WTC11 (cell line): ENCODE measurements around the gene PRR18. TPM values are rescaled to one million over a fixed set of nuclear protein-coding genes. Genes with fewer than 3 reads are reported as not detected.

Experiments
- ATAC-seq: fragments of 200-7000 bp; cut with Tn5 transposase; 2 replicates; pipeline ENCODE4 v1.10.0; 2021; ENCODE audit warnings: mild to moderate bottlenecking, moderate library complexity
- CTCF ChIA-PET: fragments of 300-600 bp; sonication (Branson Sonifier 250); formaldehyde crosslinking; loops from one replicate; lab custom pipeline; 2021; ENCODE audit warnings: antibody characterized with exemption; lab: Charles Lee
- POLR2A ChIA-PET: fragments of 350-600 bp; sonication (Branson Sonifier 250); formaldehyde crosslinking; loops from one replicate; lab custom pipeline; 2021; ENCODE audit warnings: antibody characterized with exemption; lab: Charles Lee
- DNase-seq: peaks from one replicate; pipeline ENCODE4 v3.0.0; 2021; ENCODE audit warnings: low spot score
- H3K27ac Mint-ChIP-seq: 2 replicates; pipeline ENCODE4 v1.8.0; 2021; ENCODE audit warnings: mixed read lengths
- H3K27me3 Mint-ChIP-seq: 2 replicates; pipeline ENCODE4 v1.8.0; 2021; ENCODE audit warnings: low read depth, mild to moderate bottlenecking, moderate library complexity, mixed read lengths
- H3K36me3 Mint-ChIP-seq: 2 replicates; pipeline ENCODE4 v1.8.0; 2021; ENCODE audit warnings: mixed read lengths
- H3K4me1 Mint-ChIP-seq: 2 replicates; pipeline ENCODE4 v1.8.0; 2022; ENCODE audit warnings: mixed read lengths
- H3K4me3 Mint-ChIP-seq: 2 replicates; pipeline ENCODE4 v1.8.0; 2021; ENCODE audit warnings: mild to moderate bottlenecking, moderate library complexity, mixed read lengths
- H3K9me3 Mint-ChIP-seq: 2 replicates; pipeline ENCODE4 v1.8.0; 2021; ENCODE audit warnings: mixed read lengths
- ELF4 ChIP-seq: sonication (generic); formaldehyde crosslinking; IDR thresholded peaks from 2 replicates; pipeline ENCODE4 v1.8.1; 2022; ENCODE audit warnings: low read depth, mild to moderate bottlenecking, moderate library complexity, missing genetic modification reagents
- ERG ChIP-seq: fragments of 250-450 bp; sonication (Bioruptor Pico); IDR thresholded peaks from 2 replicates; pipeline ENCODE4 v1.8.0; 2021; ENCODE audit warnings: mild to moderate bottlenecking
- IRF2 ChIP-seq: sonication (generic); formaldehyde crosslinking; IDR thresholded peaks from 2 replicates; pipeline ENCODE4 v1.8.0; 2022; ENCODE audit warnings: low read depth, missing genetic modification reagents, borderline replicate concordance
- NFATC4 ChIP-seq: fragments of 250-450 bp; sonication (Bioruptor Pico); IDR thresholded peaks from 2 replicates; pipeline ENCODE4 v1.9.0; 2021; ENCODE audit warnings: mild to moderate bottlenecking
- NFYB ChIP-seq: sonication (generic); formaldehyde crosslinking; conservative IDR thresholded peaks from 2 replicates; pipeline ENCODE4 v1.8.0; 2022; ENCODE audit warnings: low read depth, missing genetic modification reagents
- NR1H2 ChIP-seq: sonication (generic); formaldehyde crosslinking; IDR thresholded peaks from 2 replicates; pipeline ENCODE4 v1.9.0; 2021; ENCODE audit warnings: mild to moderate bottlenecking, moderate library complexity, missing genetic modification reagents
- NR2C2 ChIP-seq: sonication (generic); formaldehyde crosslinking; IDR thresholded peaks from 2 replicates; pipeline ENCODE4 v1.8.0; 2022; ENCODE audit warnings: mild to moderate bottlenecking, missing genetic modification reagents
- SMAD3 ChIP-seq: sonication (generic); formaldehyde crosslinking; IDR thresholded peaks from 2 replicates; pipeline ENCODE4 v1.8.0; 2022; ENCODE audit warnings: missing genetic modification reagents, mild to moderate bottlenecking, borderline replicate concordance
- SOX15 ChIP-seq: fragments of 250-450 bp; sonication (Bioruptor Pico); IDR thresholded peaks from 2 replicates; pipeline ENCODE4 v1.9.0; 2021; ENCODE audit warnings: mild to moderate bottlenecking
- STAT6 ChIP-seq: sonication (generic); formaldehyde crosslinking; conservative IDR thresholded peaks from 2 replicates; pipeline ENCODE4 v1.8.1; 2023; ENCODE audit warnings: mild to moderate bottlenecking, low read depth, missing genetic modification reagents, moderate library complexity
- ZMAT4 ChIP-seq: fragments of 250-450 bp; sonication (Bioruptor Pico); IDR thresholded peaks from 2 replicates; pipeline ENCODE4 v1.9.0; 2021; ENCODE audit warnings: mild to moderate bottlenecking
- ZNF219 ChIP-seq: sonication (generic); formaldehyde crosslinking; IDR thresholded peaks from 2 replicates; pipeline ENCODE4 v1.8.0; 2023; ENCODE audit warnings: missing genetic modification reagents, mild to moderate bottlenecking, borderline replicate concordance
- ZNF232 ChIP-seq: sonication (generic); formaldehyde crosslinking; IDR thresholded peaks from 2 replicates; pipeline ENCODE4 v1.8.0; 2022; ENCODE audit warnings: mild to moderate bottlenecking, missing genetic modification reagents
- ZNF263 ChIP-seq: sonication (generic); formaldehyde crosslinking; IDR thresholded peaks from 2 replicates; pipeline ENCODE4 v1.8.1; 2022; ENCODE audit warnings: low read depth, mild to moderate bottlenecking, moderate library complexity, missing genetic modification reagents
- ZNF423 ChIP-seq: fragments of 250-450 bp; sonication (Bioruptor Pico); IDR thresholded peaks from 2 replicates; pipeline ENCODE4 v2.1.2; 2022; ENCODE audit warnings: mild to moderate bottlenecking, moderate library complexity
- total RNA-seq: library from RNA; stranded (reverse); gene quantifications from 3 replicates; pipeline ENCODE4 v1.2.3, GENCODE V29; 2021
- TF ChIP-seq, protein P1 (sequence below): sonication (generic); formaldehyde crosslinking; IDR thresholded peaks from 2 replicates; pipeline ENCODE4 v1.8.1; 2022; ENCODE audit warnings: low read depth, missing genetic modification reagents, borderline replicate concordance
- TF ChIP-seq, protein P2 (sequence below): sonication (generic); formaldehyde crosslinking; IDR thresholded peaks from 2 replicates; pipeline ENCODE4 v1.8.0; 2022; ENCODE audit warnings: mild to moderate bottlenecking, missing genetic modification reagents
- TF ChIP-seq, protein P3 (sequence below): sonication (generic); formaldehyde crosslinking; IDR thresholded peaks from 2 replicates; pipeline ENCODE4 v1.8.1; 2023; ENCODE audit warnings: mild to moderate bottlenecking, missing genetic modification reagents, moderate library complexity
- TF ChIP-seq, protein P4 (sequence below): sonication (generic); formaldehyde crosslinking; IDR thresholded peaks from 2 replicates; pipeline ENCODE4 v1.8.1; 2023; ENCODE audit warnings: mild to moderate bottlenecking, missing genetic modification reagents, moderate library complexity
- TF ChIP-seq, protein P5 (sequence below): fragments of 200-600 bp; IDR thresholded peaks from 2 replicates; pipeline ENCODE4 v1.8.0; 2022; ENCODE audit warnings: antibody characterized with exemption
- TF ChIP-seq, protein P6 (sequence below): sonication (generic); formaldehyde crosslinking; IDR thresholded peaks from 2 replicates; pipeline ENCODE4 v1.8.0; 2022; ENCODE audit warnings: mild to moderate bottlenecking, missing genetic modification reagents

PRR18 gene
- total RNA-seq, 1 experiment from 2014 or later, result 0.52 TPM

- H3K27me3 Mint-ChIP-seq, result peaks cover 6% of the 10 kb centered on the region; the same call in 1 of the 2 replicates
- POLR2A ChIA-PET, result no interaction called here
- TF ChIP-seq ZMAT4 (CRISPR knock-in tag) (no peak), SMAD3 (CRISPR knock-in tag) (no peak), NR1H2 (CRISPR knock-in tag) (no peak), ERG (CRISPR knock-in tag) (no peak), STAT6 (CRISPR knock-in tag) (no peak), NR2C2 (CRISPR knock-in tag) (no peak), ZNF423 (CRISPR knock-in tag) (no peak), ZNF219 (CRISPR knock-in tag) (no peak), ELF4 (no peak)
- TF ChIP-seq, protein P1, sequence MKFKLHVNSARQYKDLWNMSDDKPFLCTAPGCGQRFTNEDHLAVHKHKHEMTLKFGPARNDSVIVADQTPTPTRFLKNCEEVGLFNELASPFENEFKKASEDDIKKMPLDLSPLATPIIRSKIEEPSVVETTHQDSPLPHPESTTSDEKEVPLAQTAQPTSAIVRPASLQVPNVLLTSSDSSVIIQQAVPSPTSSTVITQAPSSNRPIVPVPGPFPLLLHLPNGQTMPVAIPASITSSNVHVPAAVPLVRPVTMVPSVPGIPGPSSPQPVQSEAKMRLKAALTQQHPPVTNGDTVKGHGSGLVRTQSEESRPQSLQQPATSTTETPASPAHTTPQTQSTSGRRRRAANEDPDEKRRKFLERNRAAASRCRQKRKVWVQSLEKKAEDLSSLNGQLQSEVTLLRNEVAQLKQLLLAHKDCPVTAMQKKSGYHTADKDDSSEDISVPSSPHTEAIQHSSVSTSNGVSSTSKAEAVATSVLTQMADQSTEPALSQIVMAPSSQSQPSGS (CRISPR knock-in tag), result no peak
- TF ChIP-seq, protein P2, sequence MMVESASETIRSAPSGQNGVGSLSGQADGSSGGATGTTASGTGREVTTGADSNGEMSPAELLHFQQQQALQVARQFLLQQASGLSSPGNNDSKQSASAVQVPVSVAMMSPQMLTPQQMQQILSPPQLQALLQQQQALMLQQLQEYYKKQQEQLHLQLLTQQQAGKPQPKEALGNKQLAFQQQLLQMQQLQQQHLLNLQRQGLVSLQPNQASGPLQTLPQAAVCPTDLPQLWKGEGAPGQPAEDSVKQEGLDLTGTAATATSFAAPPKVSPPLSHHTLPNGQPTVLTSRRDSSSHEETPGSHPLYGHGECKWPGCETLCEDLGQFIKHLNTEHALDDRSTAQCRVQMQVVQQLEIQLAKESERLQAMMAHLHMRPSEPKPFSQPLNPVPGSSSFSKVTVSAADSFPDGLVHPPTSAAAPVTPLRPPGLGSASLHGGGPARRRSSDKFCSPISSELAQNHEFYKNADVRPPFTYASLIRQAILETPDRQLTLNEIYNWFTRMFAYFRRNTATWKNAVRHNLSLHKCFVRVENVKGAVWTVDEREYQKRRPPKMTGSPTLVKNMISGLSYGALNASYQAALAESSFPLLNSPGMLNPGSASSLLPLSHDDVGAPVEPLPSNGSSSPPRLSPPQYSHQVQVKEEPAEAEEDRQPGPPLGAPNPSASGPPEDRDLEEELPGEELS (CRISPR knock-in tag), result no peak
- TF ChIP-seq, protein P3, sequence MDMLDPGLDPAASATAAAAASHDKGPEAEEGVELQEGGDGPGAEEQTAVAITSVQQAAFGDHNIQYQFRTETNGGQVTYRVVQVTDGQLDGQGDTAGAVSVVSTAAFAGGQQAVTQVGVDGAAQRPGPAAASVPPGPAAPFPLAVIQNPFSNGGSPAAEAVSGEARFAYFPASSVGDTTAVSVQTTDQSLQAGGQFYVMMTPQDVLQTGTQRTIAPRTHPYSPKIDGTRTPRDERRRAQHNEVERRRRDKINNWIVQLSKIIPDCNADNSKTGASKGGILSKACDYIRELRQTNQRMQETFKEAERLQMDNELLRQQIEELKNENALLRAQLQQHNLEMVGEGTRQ (CRISPR knock-in tag), result no peak
- TF ChIP-seq, all 79 proteins: peak for 0
- DNase-seq (no peak), ATAC-seq (no peak)
- H3K4me3 Mint-ChIP-seq, result no peak overlapping the region
- no peak overlapping the region for H3K27ac Mint-ChIP-seq
- CTCF ChIA-PET, result no interaction called here
- H3K9me3 Mint-ChIP-seq, result peaks cover 32% of the 10 kb centered on the region
- no peaks in the 10 kb centered on the region for H3K4me1 Mint-ChIP-seq
- peaks cover 14% of the 10 kb centered on the region for H3K36me3 Mint-ChIP-seq
Observed at GRCh38 chr6:166297606-166298005, 10.6 kb downstream of the PRR18 start.

DNA sequence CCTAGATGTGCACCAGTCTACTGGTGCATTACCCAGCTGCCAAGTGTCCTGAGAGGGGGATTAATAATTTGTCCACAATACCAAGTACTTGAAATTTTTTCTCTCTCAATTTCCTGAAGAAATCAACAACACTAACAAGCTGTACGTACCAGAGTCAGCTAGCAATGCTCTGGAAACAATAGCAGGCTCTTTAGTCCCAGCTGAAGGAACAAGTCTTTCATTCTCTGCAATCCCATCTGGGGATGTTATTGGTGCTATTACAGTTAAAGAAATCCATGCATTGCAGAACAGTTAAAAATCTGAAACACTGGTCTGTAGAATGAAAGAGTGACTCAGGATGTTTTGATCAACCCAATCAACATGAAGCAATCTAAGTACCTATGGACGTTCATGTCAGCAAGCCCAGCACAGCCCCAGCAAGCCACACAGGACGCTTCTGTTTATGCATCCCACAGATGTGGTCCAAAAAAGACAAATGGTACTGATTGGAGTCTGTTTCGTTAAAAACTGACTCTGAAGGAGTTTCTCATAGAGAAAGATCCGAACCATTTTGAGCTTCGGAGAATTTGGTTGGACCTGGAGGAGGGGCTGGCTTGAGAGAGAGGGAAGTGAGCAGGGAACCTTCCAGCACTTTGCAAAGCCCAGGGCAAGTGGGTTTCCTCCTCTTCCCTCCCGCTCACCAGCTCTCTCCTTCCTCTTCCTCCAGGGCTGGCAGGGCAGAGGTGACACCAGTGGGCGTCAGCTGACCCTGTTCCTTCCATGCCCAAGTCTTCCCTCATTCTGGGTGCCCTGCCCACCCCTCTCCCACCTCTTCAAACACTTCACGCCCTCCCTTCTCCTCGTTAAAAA, 11.9 kb downstream of the PRR18 start:
- Mint-ChIP-seq H3K4me1 (no peaks in the 10 kb centered on the region), H3K36me3 (peaks cover 14% of the 10 kb centered on the region), H3K9me3 (peaks cover 37% of the 10 kb centered on the region), H3K27ac (no peak overlapping the region), H3K4me3 (no peak overlapping the region), H3K27me3 (peaks cover 10% of the 10 kb centered on the region)
- DNase-seq, result no peak
- ChIA-PET POLR2A (interaction anchor here (1.0 kb wide), 1 partner anchor 28 kb away, joined by 3 read pairs; no protein-coding TSS in a partner anchor), CTCF (interaction anchor here (1.6 kb wide), 1 partner anchor 17 kb away, joined by 5 read pairs; no protein-coding TSS in a partner anchor)
- no peak for ATAC-seq
- TF ChIP-seq IRF2 (CRISPR knock-in tag) (no peak), SOX15 (no peak), NR1H2 (CRISPR knock-in tag) (no peak), ZNF263 (CRISPR knock-in tag) (no peak), ZNF232 (CRISPR knock-in tag) (no peak), NFYB (CRISPR knock-in tag) (no peak), NFATC4 (CRISPR knock-in tag) (no peak)
- TF ChIP-seq, protein P4, sequence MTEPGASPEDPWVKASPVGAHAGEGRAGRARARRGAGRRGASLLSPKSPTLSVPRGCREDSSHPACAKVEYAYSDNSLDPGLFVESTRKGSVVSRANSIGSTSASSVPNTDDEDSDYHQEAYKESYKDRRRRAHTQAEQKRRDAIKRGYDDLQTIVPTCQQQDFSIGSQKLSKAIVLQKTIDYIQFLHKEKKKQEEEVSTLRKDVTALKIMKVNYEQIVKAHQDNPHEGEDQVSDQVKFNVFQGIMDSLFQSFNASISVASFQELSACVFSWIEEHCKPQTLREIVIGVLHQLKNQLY (CRISPR knock-in tag), result no peak
- TF ChIP-seq, protein P5, sequence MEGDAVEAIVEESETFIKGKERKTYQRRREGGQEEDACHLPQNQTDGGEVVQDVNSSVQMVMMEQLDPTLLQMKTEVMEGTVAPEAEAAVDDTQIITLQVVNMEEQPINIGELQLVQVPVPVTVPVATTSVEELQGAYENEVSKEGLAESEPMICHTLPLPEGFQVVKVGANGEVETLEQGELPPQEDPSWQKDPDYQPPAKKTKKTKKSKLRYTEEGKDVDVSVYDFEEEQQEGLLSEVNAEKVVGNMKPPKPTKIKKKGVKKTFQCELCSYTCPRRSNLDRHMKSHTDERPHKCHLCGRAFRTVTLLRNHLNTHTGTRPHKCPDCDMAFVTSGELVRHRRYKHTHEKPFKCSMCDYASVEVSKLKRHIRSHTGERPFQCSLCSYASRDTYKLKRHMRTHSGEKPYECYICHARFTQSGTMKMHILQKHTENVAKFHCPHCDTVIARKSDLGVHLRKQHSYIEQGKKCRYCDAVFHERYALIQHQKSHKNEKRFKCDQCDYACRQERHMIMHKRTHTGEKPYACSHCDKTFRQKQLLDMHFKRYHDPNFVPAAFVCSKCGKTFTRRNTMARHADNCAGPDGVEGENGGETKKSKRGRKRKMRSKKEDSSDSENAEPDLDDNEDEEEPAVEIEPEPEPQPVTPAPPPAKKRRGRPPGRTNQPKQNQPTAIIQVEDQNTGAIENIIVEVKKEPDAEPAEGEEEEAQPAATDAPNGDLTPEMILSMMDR, result no peak
- TF ChIP-seq, protein P6, sequence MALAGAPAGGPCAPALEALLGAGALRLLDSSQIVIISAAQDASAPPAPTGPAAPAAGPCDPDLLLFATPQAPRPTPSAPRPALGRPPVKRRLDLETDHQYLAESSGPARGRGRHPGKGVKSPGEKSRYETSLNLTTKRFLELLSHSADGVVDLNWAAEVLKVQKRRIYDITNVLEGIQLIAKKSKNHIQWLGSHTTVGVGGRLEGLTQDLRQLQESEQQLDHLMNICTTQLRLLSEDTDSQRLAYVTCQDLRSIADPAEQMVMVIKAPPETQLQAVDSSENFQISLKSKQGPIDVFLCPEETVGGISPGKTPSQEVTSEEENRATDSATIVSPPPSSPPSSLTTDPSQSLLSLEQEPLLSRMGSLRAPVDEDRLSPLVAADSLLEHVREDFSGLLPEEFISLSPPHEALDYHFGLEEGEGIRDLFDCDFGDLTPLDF (CRISPR knock-in tag), result no peak
